GM12891 (cell line): Measurements from ENCODE around the gene ALK.

Experiments
- DNase-seq: peaks from one replicate; pipeline ENCODE4 v3.0.0; 2011; ENCODE audit warnings: low spot score; ENCODE audit not compliant: insufficient read length
- FAIRE-seq: peaks from 2 replicates; lab custom pipeline; 2011; peaks lifted over from hg19 to GRCh38; lab: Jason Lieb, UNC
- PAX5 ChIP-seq: IDR thresholded peaks from 2 replicates; pipeline ENCODE4 v1.6.1; 2011; ENCODE audit warnings: low read length, moderate library complexity, mild to moderate bottlenecking; ENCODE audit not compliant: insufficient read depth, severe bottlenecking
- POLR2A ChIP-seq: IDR thresholded peaks from 2 replicates; pipeline ENCODE4 v1.6.1; 2011; ENCODE audit warnings: low read depth, low read length, control low read depth
- POLR2AphosphoS5 ChIP-seq: IDR thresholded peaks from 2 replicates; pipeline ENCODE4 v1.6.1; 2011; ENCODE audit warnings: low read depth, low read length, control low read depth
- POU2F2 ChIP-seq: IDR thresholded peaks from 2 replicates; pipeline ENCODE4 v1.6.1; 2011; ENCODE audit warnings: low read depth, mild to moderate bottlenecking, control low read depth, low read length, moderate library complexity
- SPI1 ChIP-seq: IDR thresholded peaks from 2 replicates; pipeline ENCODE4 v1.6.1; 2011; ENCODE audit warnings: low read depth, low read length, control low read depth
- TAF1 ChIP-seq: IDR thresholded peaks from 2 replicates; pipeline ENCODE4 v1.6.1; 2011; ENCODE audit warnings: low read depth, low read length, control low read depth

ALK gene

DNA sequence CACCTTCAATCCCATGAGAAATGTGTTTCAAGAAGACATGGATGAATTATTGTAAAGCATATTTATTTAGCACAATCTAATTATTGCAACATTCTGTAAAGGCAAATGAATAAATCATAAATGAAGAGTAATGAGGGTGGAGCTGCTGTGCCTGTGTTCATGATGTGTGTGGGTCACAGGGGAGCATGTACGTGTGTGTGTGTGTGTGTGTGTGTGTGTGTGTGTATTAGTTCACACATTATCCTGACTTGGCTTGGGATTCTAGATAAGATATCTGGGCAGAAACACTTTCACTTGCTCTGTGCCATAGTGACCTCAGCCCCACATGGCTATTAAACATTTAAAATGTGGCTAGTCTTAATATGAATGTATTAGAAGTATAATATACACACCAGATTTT, 361.8 kb downstream of the ALK start:
- TF ChIP-seq PAX5 (no peak), SPI1 (no peak), TAF1 (no peak), POLR2A (no peak), POU2F2 (no peak), POLR2AphosphoS5 (no peak)
- no peak for DNase-seq
- FAIRE-seq, result no peak

DNA sequence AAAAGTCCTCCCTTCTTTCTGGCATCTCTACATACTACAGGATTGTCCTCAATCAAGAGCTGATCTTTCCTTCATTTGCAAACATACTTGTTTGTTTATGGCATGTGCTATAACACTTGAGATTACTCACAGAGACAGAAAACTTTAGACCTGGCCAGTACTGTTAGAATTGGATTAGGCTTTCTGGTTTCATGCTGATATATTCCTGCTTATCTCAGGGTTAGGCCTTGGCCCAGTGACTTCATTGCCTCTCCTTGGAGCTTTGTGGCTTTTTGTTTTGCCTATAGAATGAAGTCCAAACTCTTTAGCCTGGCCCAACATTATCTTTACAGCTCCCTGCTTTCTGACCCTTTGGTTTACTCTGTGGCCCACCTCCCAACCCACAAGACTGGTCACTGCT, 363.3 kb downstream of the ALK start:
- FAIRE-seq, result no peak
- TF ChIP-seq TAF1 (no peak), POLR2AphosphoS5 (no peak), SPI1 (no peak), POLR2A (no peak), POU2F2 (no peak), PAX5 (no peak)
- DNase-seq, result no peak

- no peak for DNase-seq
- no peak for FAIRE-seq
- TF ChIP-seq SPI1 (no peak), PAX5 (no peak), POU2F2 (no peak)
Measured at GRCh38 chr2:29557268-29557667, 364.1 kb downstream of the ALK start.

DNA sequence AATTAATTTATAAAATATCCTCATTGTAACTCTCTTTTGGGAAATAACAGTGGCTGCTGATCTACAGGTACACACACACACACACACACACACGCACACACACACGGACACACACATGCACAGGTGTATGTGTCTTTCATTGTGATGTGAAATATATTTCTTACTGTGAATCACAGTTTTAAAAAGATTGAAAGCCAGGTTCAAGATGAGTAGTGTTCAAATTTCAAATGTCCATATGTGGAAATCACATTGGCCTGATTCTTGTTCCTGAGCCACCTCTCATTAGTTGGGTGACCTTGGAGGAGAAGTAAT, 372.4 kb downstream of the ALK start:
- no peak for TF ChIP-seq SPI1
- TF ChIP-seq POLR2AphosphoS5, result no peak
- no peak for TF ChIP-seq TAF1
- no peak for TF ChIP-seq POU2F2
- TF ChIP-seq PAX5, result no peak
- no peak for TF ChIP-seq POLR2A

GRCh38 chr2:29544917-29545316, 376.5 kb downstream of the ALK start:
- TF ChIP-seq POU2F2 (no peak), POLR2AphosphoS5 (no peak), SPI1 (no peak), TAF1 (no peak), PAX5 (no peak), POLR2A (no peak)
- no peak for DNase-seq

More for the DNA sequence above, 372.4 kb downstream of the ALK start:
- FAIRE-seq (no peak), DNase-seq (no peak)

GRCh38 chr2:29544031-29544430, 377.4 kb downstream of the ALK start:
- FAIRE-seq (no peak), DNase-seq (no peak)
- TF ChIP-seq TAF1 (no peak), POLR2A (no peak), POU2F2 (no peak), SPI1 (no peak)

More at GRCh38 chr2:29544917-29545316, 376.5 kb downstream of the ALK start:
- no peak for FAIRE-seq

DNA sequence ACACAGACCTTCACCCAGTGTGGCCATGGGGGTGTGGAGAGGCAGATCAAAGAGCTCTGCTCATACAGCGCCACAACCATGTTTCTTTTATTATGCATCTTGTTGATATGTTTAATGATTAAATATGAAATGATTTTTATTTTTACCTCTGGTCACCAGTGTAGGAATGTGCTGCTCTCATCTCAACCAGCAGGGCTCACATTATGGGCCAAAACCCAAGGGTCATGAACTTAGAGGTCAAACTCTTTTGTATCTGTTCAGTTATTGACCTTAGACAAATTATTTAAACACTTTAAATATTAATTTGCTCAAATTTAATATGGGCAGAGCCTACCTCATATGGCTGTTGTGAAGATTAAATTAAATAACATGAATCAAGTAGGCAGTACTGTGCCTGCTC, 386.2 kb downstream of the ALK start:
- DNase-seq (no peak), FAIRE-seq (no peak)
- TF ChIP-seq POLR2AphosphoS5 (no peak), PAX5 (no peak), POU2F2 (no peak), POLR2A (no peak), TAF1 (no peak), SPI1 (no peak)

DNA sequence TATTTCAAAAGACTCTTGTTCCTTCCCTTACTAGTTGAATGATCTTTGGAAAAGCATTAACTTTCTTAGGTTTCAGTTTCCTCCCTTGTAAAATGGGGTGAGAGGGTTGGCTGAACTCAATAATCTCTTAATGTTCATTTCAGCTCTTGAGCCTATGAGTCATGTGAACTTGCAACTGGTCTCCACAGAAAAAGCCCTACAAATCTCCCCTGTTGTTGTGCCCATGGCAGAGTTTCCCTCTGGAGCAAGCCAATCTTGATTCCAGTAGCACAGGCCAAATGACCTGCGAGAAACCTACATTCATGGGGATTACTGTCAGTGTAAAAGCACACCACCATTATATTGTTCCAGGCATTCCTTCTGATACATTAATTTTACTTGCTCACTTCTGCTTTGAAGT, 388.9 kb downstream of the ALK start:
- FAIRE-seq (no peak), DNase-seq (no peak)
- TF ChIP-seq TAF1, result no peak
- no peak for TF ChIP-seq POLR2A
- no peak for TF ChIP-seq POU2F2
- no peak for TF ChIP-seq POLR2AphosphoS5
- no peak for TF ChIP-seq PAX5
- TF ChIP-seq SPI1, result no peak

DNA sequence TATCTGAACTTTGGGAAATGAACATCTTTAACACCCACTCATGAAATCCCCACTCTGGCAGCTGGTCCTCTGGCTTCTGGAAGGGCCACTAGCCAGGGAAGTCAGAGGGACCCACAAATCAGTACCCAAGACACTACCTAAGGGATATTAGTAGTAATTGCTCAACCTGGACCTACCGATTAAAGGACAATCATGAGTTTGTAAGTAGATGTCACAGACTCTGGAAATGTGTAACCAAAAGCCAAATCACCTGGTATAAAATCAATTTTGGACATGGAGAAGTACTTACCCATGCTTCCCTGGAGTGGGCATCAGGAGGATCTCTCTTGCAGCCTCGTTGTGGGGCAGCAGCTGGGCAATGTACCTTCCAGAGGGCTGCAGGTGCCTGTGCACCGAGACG, 389.8 kb downstream of the ALK start:
- DNase-seq (no peak), FAIRE-seq (no peak)
- TF ChIP-seq POLR2A (no peak), POU2F2 (no peak), PAX5 (no peak), TAF1 (no peak), POLR2AphosphoS5 (no peak), SPI1 (no peak)

DNA sequence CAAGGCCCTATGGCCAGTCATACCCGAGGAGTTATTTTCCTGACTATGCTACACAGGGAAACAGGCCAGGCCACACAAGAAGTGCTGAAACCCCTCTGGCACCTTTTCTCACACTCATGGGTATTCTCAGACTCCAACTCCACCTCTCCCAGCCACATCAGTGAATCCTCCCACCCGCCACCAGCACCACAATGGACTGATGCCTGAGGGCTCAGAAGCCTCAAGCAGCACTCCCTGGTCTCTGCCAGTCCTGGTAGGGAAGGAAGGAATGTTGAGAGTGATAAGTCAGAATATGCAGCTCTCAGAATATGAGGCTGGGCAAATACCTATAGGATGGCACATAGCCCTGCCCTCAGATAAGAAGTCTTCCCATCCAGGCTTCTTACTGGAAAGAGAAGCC, 391.1 kb downstream of the ALK start:
- DNase-seq, result no peak
- FAIRE-seq, result no peak
- no peak for TF ChIP-seq POLR2A
- no peak for TF ChIP-seq TAF1
- no peak for TF ChIP-seq PAX5
- TF ChIP-seq POU2F2, result no peak
- no peak for TF ChIP-seq SPI1
- TF ChIP-seq POLR2AphosphoS5, result no peak

- DNase-seq (no peak), FAIRE-seq (no peak)
- TF ChIP-seq PAX5 (no peak), POU2F2 (no peak)
Measured at GRCh38 chr2:29528891-29529520, 392.4 kb downstream of the ALK start.
